ENCODE results near the gene PRKAR1A.

Gene PRKAR1A

DNA sequence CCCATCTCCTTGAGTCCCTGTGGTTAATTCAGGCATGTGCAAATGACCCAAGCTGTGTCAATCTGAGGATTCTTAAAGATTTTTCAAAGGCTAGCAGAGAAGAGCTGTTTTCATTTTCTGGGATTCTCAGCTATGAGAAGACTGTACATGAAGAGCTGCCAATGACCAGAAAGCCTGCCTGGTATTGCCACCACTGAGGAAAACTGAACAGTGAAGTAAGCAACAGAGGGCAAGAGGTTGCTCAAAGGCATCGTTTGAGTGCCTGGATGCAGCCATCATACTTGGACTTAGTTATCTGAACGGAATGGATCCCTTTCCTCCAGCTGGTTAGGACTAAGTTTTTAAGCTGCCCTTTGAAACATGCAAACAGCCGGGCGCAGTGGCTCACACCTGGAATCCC, 50.5 kb downstream of the PRKAR1A start:
- H3K4me3 ChIP-seq (ENCODE audit: low read depth, low read length) = no peak overlapping the region
- no peak for DNase-seq (ENCODE audit: low read depth, low spot score)
- TF ChIP-seq, protein P1, sequence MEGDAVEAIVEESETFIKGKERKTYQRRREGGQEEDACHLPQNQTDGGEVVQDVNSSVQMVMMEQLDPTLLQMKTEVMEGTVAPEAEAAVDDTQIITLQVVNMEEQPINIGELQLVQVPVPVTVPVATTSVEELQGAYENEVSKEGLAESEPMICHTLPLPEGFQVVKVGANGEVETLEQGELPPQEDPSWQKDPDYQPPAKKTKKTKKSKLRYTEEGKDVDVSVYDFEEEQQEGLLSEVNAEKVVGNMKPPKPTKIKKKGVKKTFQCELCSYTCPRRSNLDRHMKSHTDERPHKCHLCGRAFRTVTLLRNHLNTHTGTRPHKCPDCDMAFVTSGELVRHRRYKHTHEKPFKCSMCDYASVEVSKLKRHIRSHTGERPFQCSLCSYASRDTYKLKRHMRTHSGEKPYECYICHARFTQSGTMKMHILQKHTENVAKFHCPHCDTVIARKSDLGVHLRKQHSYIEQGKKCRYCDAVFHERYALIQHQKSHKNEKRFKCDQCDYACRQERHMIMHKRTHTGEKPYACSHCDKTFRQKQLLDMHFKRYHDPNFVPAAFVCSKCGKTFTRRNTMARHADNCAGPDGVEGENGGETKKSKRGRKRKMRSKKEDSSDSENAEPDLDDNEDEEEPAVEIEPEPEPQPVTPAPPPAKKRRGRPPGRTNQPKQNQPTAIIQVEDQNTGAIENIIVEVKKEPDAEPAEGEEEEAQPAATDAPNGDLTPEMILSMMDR (IDR thresholded peaks at IDR 0.05; ENCODE audit: low read depth, low read length) = no peak
- in situ Hi-C loops (cut with HindIII; ENCODE audit: low sequenced_read_pairs) = no loop called here

DNA sequence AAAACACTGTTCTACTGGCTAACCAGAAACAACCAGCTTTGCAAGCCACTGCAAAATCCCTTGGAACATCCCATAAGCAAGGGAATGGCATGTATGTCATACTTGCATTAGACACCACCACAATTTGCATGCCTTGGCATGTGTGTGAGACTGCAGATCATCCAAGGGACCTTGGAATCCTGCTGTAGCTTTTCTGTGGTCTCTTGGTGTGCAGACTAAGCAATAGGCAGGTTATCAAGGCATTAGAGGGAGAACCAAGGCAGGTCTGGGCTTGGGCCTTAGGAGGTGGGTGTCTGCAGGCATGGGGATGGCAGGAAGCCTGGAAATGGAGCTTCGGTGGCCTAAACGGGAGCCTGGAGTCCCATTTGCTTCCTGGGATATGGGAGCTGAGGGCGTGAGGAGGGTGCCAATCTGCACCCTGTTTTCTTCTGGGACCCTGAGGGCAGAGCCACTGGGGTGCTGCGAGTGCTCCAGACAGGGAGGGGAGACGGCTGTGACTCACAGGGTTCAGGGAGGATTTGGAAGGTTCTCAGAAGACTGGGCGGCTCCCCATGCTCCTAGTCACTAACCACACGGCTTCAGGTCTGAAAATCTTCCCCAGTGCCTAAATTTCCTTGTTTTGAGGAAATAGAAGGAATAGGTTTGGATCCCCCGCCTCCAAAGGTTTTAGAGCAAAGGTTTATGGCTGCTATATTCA, 52.3 kb downstream of the PRKAR1A start:
- TF ChIP-seq, protein P1 (IDR thresholded peaks at IDR 0.05; ENCODE audit: low read depth, low read length) = no peak
- in situ Hi-C loops (cut with HindIII; ENCODE audit: low sequenced_read_pairs) = no loop called here
- no peak for DNase-seq (ENCODE audit: low read depth, low spot score)
- no peak overlapping the region for H3K4me3 ChIP-seq (ENCODE audit: low read depth, low read length)

DNA sequence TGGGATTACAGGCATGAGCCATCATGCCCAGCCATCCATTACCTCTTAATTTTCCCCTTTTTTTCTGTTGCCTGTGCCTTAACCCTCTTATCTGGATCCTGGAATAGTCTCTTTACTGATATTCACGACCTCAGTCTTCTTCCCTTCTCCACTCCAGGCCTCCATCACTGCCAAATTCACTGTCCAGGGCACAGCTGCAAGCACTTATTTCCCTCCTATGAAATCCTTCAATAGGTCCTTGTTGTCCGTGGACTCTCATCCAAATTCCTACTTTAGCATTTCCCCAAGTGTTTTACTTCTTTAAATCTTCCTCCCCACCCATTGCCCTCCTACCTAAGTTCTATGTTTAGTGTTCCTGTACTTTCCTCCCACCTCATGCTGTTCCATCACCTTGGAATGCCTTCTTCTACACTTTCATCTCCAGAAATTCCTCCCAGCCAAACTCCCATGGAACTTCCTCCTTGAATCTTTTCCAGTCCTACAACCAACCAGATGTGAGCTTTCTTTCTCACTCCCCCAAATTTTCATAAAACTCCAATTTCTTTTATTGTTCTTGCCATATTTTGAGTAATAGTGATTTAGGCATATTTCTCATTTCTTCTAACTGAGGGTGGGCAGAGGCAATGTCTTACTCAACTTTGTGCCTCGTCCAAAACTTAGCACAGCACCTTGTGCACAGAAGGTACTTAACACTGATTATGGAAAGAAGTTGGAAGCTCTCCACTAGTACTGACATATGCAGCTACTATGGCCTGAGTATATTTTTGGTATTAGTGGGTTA, 53.6 kb downstream of the PRKAR1A start:
- DNase-seq (ENCODE audit: low read depth, low spot score) = no peak
- in situ Hi-C loops (cut with HindIII; ENCODE audit: low sequenced_read_pairs) = no loop called here
- TF ChIP-seq, protein P1 (IDR thresholded peaks at IDR 0.05; ENCODE audit: low read depth, low read length) = no peak
- H3K4me3 ChIP-seq (ENCODE audit: low read depth, low read length) = no peak overlapping the region

DNA sequence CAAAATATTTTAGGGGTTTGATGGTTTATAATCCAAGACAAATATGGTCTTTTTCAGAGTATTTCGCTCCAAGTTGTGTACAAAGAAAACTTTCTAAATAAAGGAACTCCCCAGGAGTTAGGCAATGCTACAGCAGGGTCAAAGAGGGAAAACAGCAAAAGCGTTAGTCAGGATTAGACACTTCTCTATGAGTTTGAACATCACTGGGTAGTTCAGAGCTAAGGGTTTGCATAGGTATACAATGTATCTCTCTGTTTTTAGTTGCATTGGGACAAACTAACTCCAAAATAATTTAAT, 54.2 kb downstream of the PRKAR1A start:
- in situ Hi-C loops (cut with HindIII; ENCODE audit: low sequenced_read_pairs) = no loop called here
- no peak for DNase-seq (ENCODE audit: low read depth, low spot score)
- TF ChIP-seq, protein P1 (IDR thresholded peaks at IDR 0.05; ENCODE audit: low read depth, low read length) = no peak
- no peak overlapping the region for H3K4me3 ChIP-seq (ENCODE audit: low read depth, low read length)

DNA sequence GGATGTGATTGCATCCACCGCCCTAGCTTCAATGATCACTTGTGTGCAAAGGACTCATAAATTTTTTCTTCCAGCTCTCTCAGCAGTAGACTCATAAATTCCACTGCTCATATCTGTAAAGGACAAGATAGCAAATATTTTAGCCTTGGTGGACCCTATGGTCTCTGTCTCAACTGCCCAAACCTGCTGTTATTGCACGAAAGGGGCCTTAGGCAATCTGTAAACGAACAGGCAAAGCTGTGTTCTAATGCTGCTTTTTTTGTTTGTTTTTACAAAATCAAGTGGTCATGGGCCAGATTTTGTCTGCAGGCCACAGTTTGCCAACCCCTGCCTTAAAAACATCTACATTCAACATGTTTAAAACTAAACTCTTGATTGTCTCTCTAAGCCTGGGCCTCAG, 54.8 kb downstream of the PRKAR1A start:
- no peak overlapping the region for H3K4me3 ChIP-seq (ENCODE audit: low read depth, low read length)
- no peak for DNase-seq (ENCODE audit: low read depth, low spot score)
- TF ChIP-seq, protein P1 (IDR thresholded peaks at IDR 0.05; ENCODE audit: low read depth, low read length) = no peak
- in situ Hi-C loops (cut with HindIII; ENCODE audit: low sequenced_read_pairs) = no loop called here

DNA sequence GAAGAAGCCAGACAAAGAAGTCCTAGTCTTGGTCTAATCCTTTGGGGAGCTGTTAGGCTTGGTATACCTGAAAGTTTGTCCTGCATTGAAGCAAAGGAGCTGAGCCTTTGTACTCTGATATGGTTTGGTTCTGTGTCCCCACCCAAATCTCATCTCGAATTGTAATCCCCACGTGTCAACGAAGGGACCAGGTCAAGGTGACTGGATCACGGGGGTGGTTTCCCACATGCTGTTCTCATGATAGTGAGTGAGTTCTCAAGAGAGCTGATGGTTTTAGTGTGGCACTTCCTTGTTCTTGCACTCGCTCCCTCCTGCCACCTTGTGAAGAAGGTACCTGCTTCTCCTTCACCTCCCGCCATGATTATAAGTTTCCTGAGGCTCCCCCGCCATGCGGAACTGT, 55.4 kb downstream of the PRKAR1A start:
- no peak for DNase-seq (ENCODE audit: low read depth, low spot score)
- TF ChIP-seq, protein P1 (IDR thresholded peaks at IDR 0.05; ENCODE audit: low read depth, low read length) = no peak
- in situ Hi-C loops (cut with HindIII; ENCODE audit: low sequenced_read_pairs) = no loop called here
- H3K4me3 ChIP-seq (ENCODE audit: low read depth, low read length) = no peak overlapping the region
